Lung (tissue), 16 donors: Measurements from ENCODE around the gene ACADS. TPM values are rescaled to one million over a fixed set of nuclear protein-coding genes. Genes with fewer than 3 reads are reported as not detected.

ENCODE experiments used
- ATAC-seq: fragments of 200-7000 bp; cut with Tn5 transposase; one replicate; pipeline ENCODE4 v1.9.1; 2020; ENCODE audit warnings: moderate number of reproducible peaks; ENCODE audit not compliant: insufficient read depth, low FRiP score
- DNase-seq, 3 donors: peaks; one replicate each; pipeline ENCODE4 v3.0.0-alpha.2; 2013 to 2017
- H3K27ac ChIP-seq, 2 donors: one replicate each; pipeline ENCODE4 v1.5.1; 2013; ENCODE audit warnings: mild to moderate bottlenecking in 2 of 2, moderate library complexity in 2 of 2, control low read depth in 1 of 2, inconsistent platforms in 1 of 2, low read depth in 1 of 2, low read length in 1 of 2
- H3K27me3 ChIP-seq, 3 donors: one replicate each; pipeline ENCODE4 v1.5.1; 2013; ENCODE audit warnings: low read length in 2 of 3; ENCODE audit not compliant: control insufficient read depth in 3 of 3, insufficient read depth in 3 of 3
- H3K36me3 ChIP-seq, 4 donors: one replicate each; pipeline ENCODE4 v1.5.1; 2013; ENCODE audit warnings: low read length in 4 of 4, mild to moderate bottlenecking in 1 of 4, moderate library complexity in 1 of 4; ENCODE audit not compliant: control insufficient read depth in 4 of 4, insufficient read depth in 4 of 4
- H3K4me1 ChIP-seq, 5 donors: one replicate each; pipeline ENCODE4 v1.5.1; 2013; ENCODE audit warnings: low read length in 5 of 5, mild to moderate bottlenecking in 2 of 5, moderate library complexity in 1 of 5; ENCODE audit not compliant: control insufficient read depth in 5 of 5, insufficient read depth in 5 of 5
- H3K4me3 ChIP-seq: one replicate; pipeline ENCODE4 v1.5.1; 2013; ENCODE audit warnings: mild to moderate bottlenecking, control low read depth, moderate library complexity
- H3K9ac ChIP-seq, 2 donors: one replicate each; pipeline ENCODE4 v1.5.1; 2013; ENCODE audit warnings: low read length in 2 of 2, control low read depth in 1 of 2; ENCODE audit not compliant: insufficient read depth in 1 of 2
- H3K9me3 ChIP-seq, 4 donors: one replicate each; pipeline ENCODE4 v1.5.1; 2013; ENCODE audit warnings: low read length in 3 of 4, mild to moderate bottlenecking in 1 of 4, moderate library complexity in 1 of 4; ENCODE audit not compliant: control insufficient read depth in 4 of 4, insufficient read depth in 3 of 4
- CTCF ChIP-seq: IDR thresholded peaks from 2 replicates; pipeline ENCODE4 v1.5.1; 2012; ENCODE audit warnings: mild to moderate bottlenecking; ENCODE audit errors: control extremely low read depth, extremely low read depth
- whole genome bisulfite sequencing, 2 donors: extraction: QIAGEN DNeasy Blood & Tissue Kit; methylation state at CpG; one replicate each; pipeline ENCODE4 v1.1.7; 2013; 5-methylcytosine and 5-hydroxymethylcytosine counted together
- long read RNA-seq, 5 donors: transcript quantifications; one replicate each; lab custom pipeline, GENCODE V29; 2026
- polyA plus RNA-seq, 2 donors: library from polyadenylated mRNA; stranded (reverse); fragments of 200-250 nt; gene quantifications; one replicate each; pipeline ENCODE4 v1.2.1, GENCODE V29; 2013
- total RNA-seq, 2 donors: library from RNA; depleted of rRNA in 1 of 2; stranded (reverse); fragments of >200 nt in 1 of 2; gene quantifications; one replicate each; pipeline ENCODE4 v1.2.1, GENCODE V29; 2014 to 2021
- donor health status: control.
- donor health status: control.
- donor health status: Bipolar disorder and iron deficiency.
- donor health status: healthy.
- donor health status: DM: yes; HTN: yes; CAD: no.

The ACADS gene
- total RNA-seq, result 10 to 100 TPM; 16.4 to 32.4 TPM
- 10 to 100 TPM; 22.3 to 31.6 TPM for polyA plus RNA-seq
- long read RNA-seq, donor 1, transcript ACADS-201 (10 exons, 1,950 nt), result major isoform, 9 of 9 reads
- long read RNA-seq, donor 1, partial matches to known transcripts, result 0 of 9 reads
- long read RNA-seq, donor 1, other reads (novel, unspliced or antisense), result 0 of 9 reads
- long read RNA-seq, donor 2, partial matches to known transcripts, result 0 of 1 reads
- long read RNA-seq, donor 2, other reads (novel, unspliced or antisense), result 0 of 1 reads
- long read RNA-seq, donor 3, partial matches to known transcripts, result 0 of 4 reads
- long read RNA-seq, donor 3, other reads (novel, unspliced or antisense), result 0 of 4 reads
- long read RNA-seq, donor 4, partial matches to known transcripts, result 0 of 3 reads
- long read RNA-seq, donor 4, other reads (novel, unspliced or antisense), result 0 of 3 reads
- long read RNA-seq, donor 5, transcript ACADS-201 (10 exons, 1,950 nt), result major isoform, 9 of 9 reads
- long read RNA-seq, donor 5, partial matches to known transcripts, result 0 of 9 reads
- long read RNA-seq, donor 5, other reads (novel, unspliced or antisense), result 0 of 9 reads

- Histone ChIP-seq H3K9me3 (peaks cover 0 to 1% (median 0%) of the 10 kb centered on the region in 4 donors), H3K4me1 (peaks cover 0 to 14% (median 7%) of the 10 kb centered on the region in 5 donors), H3K4me3 (peak within 1 kb of the TSS; percentile 83), H3K9ac (peak within 1 kb of the TSS; percentile 60 to 87), H3K36me3 (peaks cover 7 to 24% (median 22%) of the 10 kb centered on the region in 4 donors), H3K27me3 (no peaks in the 10 kb centered on the region), H3K27ac (peak within 1 kb of the TSS; percentile 88 to 93)
- no peak for TF ChIP-seq CTCF
- 6 to 8% methylated on average over 65 to 66 of the region's 66 CpGs for WGBS, 2 donors
- DNase-seq, result peak; percentile 89 to 93 (median 90)
- peak; percentile 99 for ATAC-seq
Observed at GRCh38 chr12:120725659-120726509, at the start of gene ACADS. ACADS (plus strand) TSS chr12:120725826; CDS start chr12:120725886, 60 bp downstream.

GRCh38 chr12:120677765-120678473, 47.7 kb upstream of the ACADS start:
- H3K9ac ChIP-seq, result no peak overlapping the region
- no peak overlapping the region for H3K4me3 ChIP-seq
- H3K4me1 ChIP-seq, result peaks cover 0 to 2% (median 0%) of the 10 kb centered on the region in 5 donors
- H3K27me3 ChIP-seq, result no peaks in the 10 kb centered on the region
- DNase-seq, result peak in 1 of 3 donors; percentile 25
- WGBS, 2 donors, result 52% methylated on average over 7 of the region's 7 CpGs
- no peak for TF ChIP-seq CTCF
- no peaks in the 10 kb centered on the region for H3K9me3 ChIP-seq
- no peaks in the 10 kb centered on the region for H3K36me3 ChIP-seq
- ATAC-seq, result no peak
- peak overlapping the region; percentile 58 to 74 for H3K27ac ChIP-seq

GRCh38 chr12:120678572-120678971, 47.1 kb upstream of the ACADS start:
- peak overlapping the region in 1 of 2 donors; percentile 36 for H3K27ac ChIP-seq
- ATAC-seq, result no peak
- H3K36me3 ChIP-seq, result no peaks in the 10 kb centered on the region
- H3K27me3 ChIP-seq, result no peaks in the 10 kb centered on the region
- TF ChIP-seq CTCF, result no peak
- no peak overlapping the region for H3K4me3 ChIP-seq
- peaks cover 0 to 2% (median 0%) of the 10 kb centered on the region in 5 donors for H3K4me1 ChIP-seq
- no peaks in the 10 kb centered on the region for H3K9me3 ChIP-seq
- DNase-seq, result no peak
- 64 to 72% methylated on average over 8 of the region's 8 CpGs for WGBS, 2 donors
- no peak overlapping the region for H3K9ac ChIP-seq
